PC-9 (cell line): ENCODE data around the gene SAMD14. TPM values are rescaled to one million over a fixed set of nuclear protein-coding genes. Genes with fewer than 3 reads are reported as not detected.

Source experiments
- BruUV-seq: library from RNA; stranded (reverse); fragments of 400-500 nt; replicated peaks from 2 replicates; lab custom pipeline; 2021; lab: Mats Ljungman, UMichigan
- CTCF ChIA-PET: fragments of 300-600 bp; sonication (Branson Sonifier 250); formaldehyde crosslinking; loops from one replicate; lab custom pipeline; 2022; ENCODE audit warnings: antibody characterized with exemption; lab: Charles Lee
- POLR2A ChIA-PET: fragments of 300-600 bp; sonication (Branson Sonifier 250); formaldehyde crosslinking; loops from one replicate; lab custom pipeline; 2022; ENCODE audit warnings: antibody characterized with exemption; ENCODE audit not compliant: unreplicated experiment; lab: Charles Lee
- DNase-seq, 2 experiments: peaks; one replicate each; pipeline versions ENCODE4 v3.0.0 to v3.0.0-alpha.2; 2015 to 2022; ENCODE audit warnings: mixed read lengths in 1 of 2
- H2AFZ ChIP-seq: fragments of 200-600 bp; sonication (generic); 2 replicates; pipeline ENCODE4 v1.8.1; 2017; ENCODE audit warnings: antibody characterized with exemption
- H3F3A ChIP-seq: fragments of 200-600 bp; sonication (generic); 2 replicates; pipeline ENCODE4 v1.8.1; 2017; ENCODE audit warnings: antibody characterized with exemption, mild to moderate bottlenecking, low read depth; ENCODE audit not compliant: insufficient read depth
- H3K27ac ChIP-seq: fragments of 200-600 bp; sonication (generic); 2 replicates; pipeline ENCODE4 v1.6.1; 2016; ENCODE audit warnings: mixed run types
- H3K27me3 ChIP-seq: fragments of 200-600 bp; sonication (generic); 2 replicates; pipeline ENCODE4 v1.6.1; 2016; ENCODE audit warnings: low read depth, mixed run types; ENCODE audit not compliant: insufficient read depth
- H3K36me3 ChIP-seq: fragments of 200-600 bp; sonication (generic); 2 replicates; pipeline ENCODE4 v1.6.1; 2016; ENCODE audit warnings: low read depth, mixed run types
- H3K4me1 ChIP-seq: fragments of 200-600 bp; sonication (generic); replicated peaks from 2 replicates; pipeline ENCODE4 v1.6.1; 2016; ENCODE audit warnings: mixed run types; ENCODE audit not compliant: insufficient read depth
- H3K4me2 ChIP-seq: fragments of 200-600 bp; sonication (generic); 2 replicates; pipeline ENCODE4 v1.6.1; 2017; ENCODE audit warnings: mixed run types
- H3K4me3 ChIP-seq: fragments of 200-600 bp; sonication (generic); 2 replicates; pipeline ENCODE4 v1.6.1; 2016; ENCODE audit warnings: mixed run types
- H3K79me2 ChIP-seq: fragments of 200-600 bp; sonication (generic); 2 replicates; pipeline ENCODE4 v1.6.1; 2017; ENCODE audit warnings: low read depth, mixed run types
- H3K9me2 ChIP-seq: fragments of 200-600 bp; sonication (generic); 2 replicates; pipeline ENCODE4 v1.8.1; 2017; ENCODE audit warnings: mild to moderate bottlenecking; ENCODE audit not compliant: insufficient read depth
- H3K9me3 ChIP-seq: fragments of 200-600 bp; sonication (generic); 2 replicates; pipeline ENCODE4 v1.8.1; 2016; ENCODE audit warnings: low read depth; ENCODE audit not compliant: insufficient read depth
- H4K20me1 ChIP-seq: fragments of 200-600 bp; sonication (generic); 2 replicates; pipeline ENCODE4 v1.8.1; 2017; ENCODE audit not compliant: insufficient read depth
- EZH2 ChIP-seq: fragments of 200-600 bp; sonication (generic); IDR thresholded peaks from 2 replicates; pipeline ENCODE4 v1.8.0; 2017; ENCODE audit warnings: antibody characterized with exemption, low read depth
- intact Hi-C: fragments of 100-400 bp; cut with micrococcal nuclease; formaldehyde crosslinking; loops from one replicate; pipeline ENCODE4 v1.10.0; 2022; ENCODE audit not compliant: unreplicated experiment
- total RNA-seq: library from RNA; stranded (reverse); gene quantifications from 2 replicates; pipeline ENCODE4 v1.2.3, GENCODE V29; 2021
- TF ChIP-seq, protein P1 (sequence below): fragments of 200-600 bp; sonication (generic); conservative IDR thresholded peaks from 2 replicates; pipeline ENCODE4 v1.6.1; 2017; ENCODE audit warnings: mixed run types, antibody characterized with exemption, mild to moderate bottlenecking, moderate library complexity

The SAMD14 gene
- total RNA-seq, 1 experiment from 2014 or later = 0.17 TPM

DNA sequence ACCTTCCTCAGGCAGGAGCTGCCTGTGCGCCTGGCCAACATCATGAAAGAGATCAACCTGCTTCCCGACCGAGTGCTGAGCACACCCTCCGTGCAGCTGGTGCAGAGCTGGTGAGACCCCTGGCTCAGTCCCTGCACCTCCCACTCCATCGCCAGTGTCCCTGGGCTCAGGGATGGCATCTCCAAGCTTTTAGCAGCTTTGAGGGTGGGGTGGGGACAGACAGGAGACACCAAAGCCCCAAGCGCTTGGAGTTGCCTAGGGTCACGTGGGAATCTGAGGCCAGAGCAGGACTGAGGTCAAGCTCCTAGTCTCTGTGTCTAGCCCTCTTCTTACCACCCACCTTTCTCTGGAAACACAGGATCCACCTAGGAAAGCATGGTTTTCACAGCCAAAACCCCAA lies 32.5 kb downstream of the SAMD14 start:
- Histone ChIP-seq H3K4me2 (no peak overlapping the region), H3K79me2 (peaks cover 6% of the 10 kb centered on the region; the same call in 1 of the 2 replicates), H3K27me3 (no peaks in the 10 kb centered on the region), H3F3A (peaks cover 51% of the 10 kb centered on the region), H3K36me3 (no peaks in the 10 kb centered on the region), H3K4me3 (no peak overlapping the region), H3K4me1 (peaks cover 42% of the 10 kb centered on the region), H3K9me2 (no peaks in the 10 kb centered on the region), H3K9me3 (no peaks in the 10 kb centered on the region), H4K20me1 (peaks cover 6% of the 10 kb centered on the region; the same call in 1 of the 2 replicates), H3K27ac (no peak overlapping the region), H2AFZ (no peak overlapping the region)
- no peak for DNase-seq
- CTCF ChIA-PET = no interaction called here
- BruUV-seq = no TSS peak
- intact Hi-C loops = loop anchor here (10.0 kb wide), 1 partner anchor 377 kb away; the partner anchor contains the start of gene RSAD1
- TF ChIP-seq, protein P1, sequence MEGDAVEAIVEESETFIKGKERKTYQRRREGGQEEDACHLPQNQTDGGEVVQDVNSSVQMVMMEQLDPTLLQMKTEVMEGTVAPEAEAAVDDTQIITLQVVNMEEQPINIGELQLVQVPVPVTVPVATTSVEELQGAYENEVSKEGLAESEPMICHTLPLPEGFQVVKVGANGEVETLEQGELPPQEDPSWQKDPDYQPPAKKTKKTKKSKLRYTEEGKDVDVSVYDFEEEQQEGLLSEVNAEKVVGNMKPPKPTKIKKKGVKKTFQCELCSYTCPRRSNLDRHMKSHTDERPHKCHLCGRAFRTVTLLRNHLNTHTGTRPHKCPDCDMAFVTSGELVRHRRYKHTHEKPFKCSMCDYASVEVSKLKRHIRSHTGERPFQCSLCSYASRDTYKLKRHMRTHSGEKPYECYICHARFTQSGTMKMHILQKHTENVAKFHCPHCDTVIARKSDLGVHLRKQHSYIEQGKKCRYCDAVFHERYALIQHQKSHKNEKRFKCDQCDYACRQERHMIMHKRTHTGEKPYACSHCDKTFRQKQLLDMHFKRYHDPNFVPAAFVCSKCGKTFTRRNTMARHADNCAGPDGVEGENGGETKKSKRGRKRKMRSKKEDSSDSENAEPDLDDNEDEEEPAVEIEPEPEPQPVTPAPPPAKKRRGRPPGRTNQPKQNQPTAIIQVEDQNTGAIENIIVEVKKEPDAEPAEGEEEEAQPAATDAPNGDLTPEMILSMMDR = no peak
- no peak for TF ChIP-seq EZH2
- POLR2A ChIA-PET = no interaction called here

DNA sequence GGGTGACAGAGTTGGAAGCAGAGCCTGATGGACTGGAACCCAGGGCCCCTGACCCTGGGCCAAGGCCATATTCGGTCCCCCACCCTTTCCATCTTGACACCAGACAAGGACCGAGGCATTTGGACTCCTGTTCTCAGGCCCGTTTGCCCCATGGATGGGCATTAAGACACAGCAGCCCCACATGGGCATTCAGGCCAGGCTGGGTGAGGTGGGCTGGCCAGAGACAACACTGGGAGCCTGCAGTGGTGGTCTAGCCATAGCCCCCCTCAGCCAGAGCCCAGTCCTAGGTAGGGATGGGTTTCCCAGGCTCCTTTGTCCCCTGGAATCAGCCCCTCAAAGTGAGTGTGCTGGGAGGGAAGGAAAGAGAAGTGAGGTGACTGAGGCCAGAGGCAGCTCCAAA lies 33.2 kb downstream of the SAMD14 start:
- Histone ChIP-seq H3K9me3 (no peaks in the 10 kb centered on the region), H3K9me2 (no peaks in the 10 kb centered on the region), H3K27me3 (no peaks in the 10 kb centered on the region), H3K36me3 (no peaks in the 10 kb centered on the region), H3K4me3 (no peak overlapping the region), H3K4me2 (peak overlapping the region; percentile 94; the same call in 1 of the 2 replicates), H3F3A (peaks cover 55% of the 10 kb centered on the region), H3K4me1 (peaks cover 35% of the 10 kb centered on the region), H3K79me2 (peaks cover 6% of the 10 kb centered on the region; the same call in 1 of the 2 replicates), H3K27ac (no peak overlapping the region), H4K20me1 (peaks cover 6% of the 10 kb centered on the region; the same call in 1 of the 2 replicates), H2AFZ (no peak overlapping the region)
- no peak for DNase-seq
- TF ChIP-seq EZH2 = no peak
- TF ChIP-seq, protein P1 = no peak
- CTCF ChIA-PET = no interaction called here
- POLR2A ChIA-PET = no interaction called here
- no TSS peak for BruUV-seq
- intact Hi-C loops = loop anchor here (10.0 kb wide), 1 partner anchor 378 kb away; the partner anchor contains the start of gene RSAD1

DNA sequence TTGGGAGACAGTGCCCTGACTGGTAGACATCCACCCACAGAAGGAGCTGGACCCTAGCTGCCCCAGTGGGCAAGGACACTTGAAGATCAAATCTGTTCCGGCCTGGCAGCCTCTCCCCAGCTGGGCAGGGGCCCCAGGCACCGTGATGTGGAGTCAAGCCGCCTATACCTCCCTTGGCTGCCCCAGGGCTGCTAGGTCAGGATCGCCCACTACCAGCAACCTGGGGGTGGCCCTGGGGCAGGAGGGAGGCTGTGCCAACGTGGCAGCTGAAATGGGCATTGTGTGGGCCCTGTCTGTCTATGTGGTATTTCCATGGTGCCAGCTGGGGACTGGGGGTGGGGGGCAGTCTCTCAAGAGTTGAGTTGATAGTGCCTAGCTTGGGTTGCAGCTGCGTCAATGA lies 33.9 kb downstream of the SAMD14 start:
- 0 out of 2 replicates have a peak, but pooled peaks cover 4% of the 10 kb centered on the region for H4K20me1 ChIP-seq
- DNase-seq = no peak
- H3K27ac ChIP-seq = no peak overlapping the region
- no peaks in the 10 kb centered on the region for H3K9me3 ChIP-seq
- peaks cover 29% of the 10 kb centered on the region for H3K4me1 ChIP-seq
- peak overlapping the region; percentile 88; the same call in 1 of the 2 replicates for H3K4me3 ChIP-seq
- H3K79me2 ChIP-seq = peaks cover 6% of the 10 kb centered on the region; the same call in 1 of the 2 replicates
- peaks cover 55% of the 10 kb centered on the region for H3F3A ChIP-seq
- no peak overlapping the region for H2AFZ ChIP-seq
- intact Hi-C loops = loop anchor here (10.0 kb wide), 1 partner anchor 379 kb away; the partner anchor contains the start of gene RSAD1
- H3K27me3 ChIP-seq = no peaks in the 10 kb centered on the region
- no peaks in the 10 kb centered on the region for H3K36me3 ChIP-seq
- H3K4me2 ChIP-seq = peak overlapping the region; percentile 94
- H3K9me2 ChIP-seq = no peaks in the 10 kb centered on the region
- TF ChIP-seq, protein P1 = no peak
- no peak for TF ChIP-seq EZH2
- ChIA-PET POLR2A (no interaction called here), CTCF (no interaction called here)
- BruUV-seq = no TSS peak
